WTC11 (cell line): ENCODE data around the gene ALDOA. TPM values are rescaled to one million over a fixed set of nuclear protein-coding genes. Genes with fewer than 3 reads are reported as not detected.

Experiments used
- ATAC-seq: fragments of 200-7000 bp; cut with Tn5 transposase; 2 replicates; pipeline ENCODE4 v1.10.0; 2021; ENCODE audit warnings: mild to moderate bottlenecking, moderate library complexity
- CTCF ChIA-PET: fragments of 300-600 bp; sonication (Branson Sonifier 250); formaldehyde crosslinking; loops from one replicate; lab custom pipeline; 2021; ENCODE audit warnings: antibody characterized with exemption; lab: Charles Lee
- POLR2A ChIA-PET: fragments of 350-600 bp; sonication (Branson Sonifier 250); formaldehyde crosslinking; loops from one replicate; lab custom pipeline; 2021; ENCODE audit warnings: antibody characterized with exemption; lab: Charles Lee
- DNase-seq: peaks from one replicate; pipeline ENCODE4 v3.0.0; 2021; ENCODE audit warnings: low spot score
- H3K27ac Mint-ChIP-seq: 2 replicates; pipeline ENCODE4 v1.8.0; 2021; ENCODE audit warnings: mixed read lengths
- H3K27me3 Mint-ChIP-seq: 2 replicates; pipeline ENCODE4 v1.8.0; 2021; ENCODE audit warnings: low read depth, mild to moderate bottlenecking, moderate library complexity, mixed read lengths
- H3K36me3 Mint-ChIP-seq: 2 replicates; pipeline ENCODE4 v1.8.0; 2021; ENCODE audit warnings: mixed read lengths
- H3K4me1 Mint-ChIP-seq: 2 replicates; pipeline ENCODE4 v1.8.0; 2022; ENCODE audit warnings: mixed read lengths
- H3K4me3 Mint-ChIP-seq: 2 replicates; pipeline ENCODE4 v1.8.0; 2021; ENCODE audit warnings: mild to moderate bottlenecking, moderate library complexity, mixed read lengths
- H3K9me3 Mint-ChIP-seq: 2 replicates; pipeline ENCODE4 v1.8.0; 2021; ENCODE audit warnings: mixed read lengths
- CBFB ChIP-seq: sonication (generic); formaldehyde crosslinking; IDR thresholded peaks from 2 replicates; pipeline ENCODE4 v1.8.1; 2022; ENCODE audit warnings: mild to moderate bottlenecking, low read depth, missing genetic modification reagents
- ETV6 ChIP-seq: sonication (generic); formaldehyde crosslinking; IDR thresholded peaks from 2 replicates; pipeline ENCODE4 v1.8.1; 2022; ENCODE audit warnings: mild to moderate bottlenecking, missing genetic modification reagents
- SMAD4 ChIP-seq: sonication (generic); formaldehyde crosslinking; IDR thresholded peaks from 2 replicates; pipeline ENCODE4 v1.8.0; 2022; ENCODE audit warnings: mild to moderate bottlenecking, missing genetic modification reagents
- ZNF263 ChIP-seq: sonication (generic); formaldehyde crosslinking; IDR thresholded peaks from 2 replicates; pipeline ENCODE4 v1.8.1; 2022; ENCODE audit warnings: low read depth, mild to moderate bottlenecking, moderate library complexity, missing genetic modification reagents
- ZNF671 ChIP-seq: fragments of 250-450 bp; sonication (Bioruptor Pico); IDR thresholded peaks from 2 replicates; pipeline ENCODE4 v1.8.0; 2021; ENCODE audit warnings: mild to moderate bottlenecking
- total RNA-seq: library from RNA; stranded (reverse); gene quantifications from 3 replicates; pipeline ENCODE4 v1.2.3, GENCODE V29; 2021
- TF ChIP-seq, protein P1 (sequence below): sonication (generic); formaldehyde crosslinking; IDR thresholded peaks from 2 replicates; pipeline ENCODE4 v1.8.1; 2022; ENCODE audit warnings: low read depth, missing genetic modification reagents, borderline replicate concordance
- TF ChIP-seq, protein P2 (sequence below): fragments of 250-450 bp; sonication (Bioruptor Pico); IDR thresholded peaks from 2 replicates; pipeline ENCODE4 v1.9.0; 2021; ENCODE audit warnings: moderate library complexity, mild to moderate bottlenecking, inconsistent platforms, borderline replicate concordance
- TF ChIP-seq, protein P3 (sequence below): sonication (generic); formaldehyde crosslinking; IDR thresholded peaks from 2 replicates; pipeline ENCODE4 v1.8.1; 2022; ENCODE audit warnings: mild to moderate bottlenecking, missing genetic modification reagents, moderate library complexity, borderline replicate concordance
- TF ChIP-seq, protein P4 (sequence below): fragments of 250-450 bp; sonication (Bioruptor Pico); IDR thresholded peaks from 2 replicates; pipeline ENCODE4 v1.8.0; 2021; ENCODE audit warnings: mild to moderate bottlenecking
- TF ChIP-seq, protein P5 (sequence below): sonication (generic); formaldehyde crosslinking; IDR thresholded peaks from 2 replicates; pipeline ENCODE4 v1.8.0; 2022; ENCODE audit warnings: mild to moderate bottlenecking, missing genetic modification reagents
- TF ChIP-seq, protein P6 (sequence below): sonication (generic); formaldehyde crosslinking; IDR thresholded peaks from 2 replicates; pipeline ENCODE4 v1.8.0; 2023; ENCODE audit warnings: missing genetic modification reagents, mild to moderate bottlenecking, borderline replicate concordance

The ALDOA gene
- total RNA-seq, 1 experiment from 2014 or later: 1,537 TPM

DNA sequence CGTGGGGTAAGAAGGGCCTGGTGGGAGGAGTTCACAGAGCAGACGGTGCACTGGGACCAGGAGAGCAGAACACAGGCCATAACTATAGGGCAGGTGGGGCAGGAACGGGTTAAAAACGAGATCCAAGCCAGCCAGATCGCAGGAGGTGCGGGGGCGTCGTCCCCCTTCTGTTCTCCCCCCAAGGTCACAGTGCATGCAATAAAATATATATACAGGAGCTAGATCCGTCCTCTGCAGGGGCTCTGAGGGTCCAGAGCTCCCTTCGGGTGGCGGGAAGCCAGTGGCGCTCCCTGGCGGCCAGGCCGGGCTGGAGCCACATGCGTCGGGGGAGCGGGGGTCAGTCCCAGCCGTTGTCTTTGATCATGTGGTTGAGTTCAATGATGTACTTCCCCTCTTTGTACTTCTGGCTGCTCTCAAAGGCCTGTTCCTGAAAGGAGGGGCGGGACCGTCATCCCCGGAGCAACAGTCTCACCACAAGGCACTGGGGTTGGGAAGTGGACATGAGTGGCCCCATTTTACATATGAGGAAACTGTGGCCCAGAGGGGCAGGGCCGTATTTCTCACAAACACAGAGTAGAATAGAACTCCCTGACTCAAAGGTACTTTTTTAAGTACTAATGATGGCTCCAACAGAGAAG, 26.9 kb downstream of the ALDOA start (continued):
- TF ChIP-seq, protein P1, sequence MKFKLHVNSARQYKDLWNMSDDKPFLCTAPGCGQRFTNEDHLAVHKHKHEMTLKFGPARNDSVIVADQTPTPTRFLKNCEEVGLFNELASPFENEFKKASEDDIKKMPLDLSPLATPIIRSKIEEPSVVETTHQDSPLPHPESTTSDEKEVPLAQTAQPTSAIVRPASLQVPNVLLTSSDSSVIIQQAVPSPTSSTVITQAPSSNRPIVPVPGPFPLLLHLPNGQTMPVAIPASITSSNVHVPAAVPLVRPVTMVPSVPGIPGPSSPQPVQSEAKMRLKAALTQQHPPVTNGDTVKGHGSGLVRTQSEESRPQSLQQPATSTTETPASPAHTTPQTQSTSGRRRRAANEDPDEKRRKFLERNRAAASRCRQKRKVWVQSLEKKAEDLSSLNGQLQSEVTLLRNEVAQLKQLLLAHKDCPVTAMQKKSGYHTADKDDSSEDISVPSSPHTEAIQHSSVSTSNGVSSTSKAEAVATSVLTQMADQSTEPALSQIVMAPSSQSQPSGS (CRISPR knock-in tag): no peak
- TF ChIP-seq, protein P2, sequence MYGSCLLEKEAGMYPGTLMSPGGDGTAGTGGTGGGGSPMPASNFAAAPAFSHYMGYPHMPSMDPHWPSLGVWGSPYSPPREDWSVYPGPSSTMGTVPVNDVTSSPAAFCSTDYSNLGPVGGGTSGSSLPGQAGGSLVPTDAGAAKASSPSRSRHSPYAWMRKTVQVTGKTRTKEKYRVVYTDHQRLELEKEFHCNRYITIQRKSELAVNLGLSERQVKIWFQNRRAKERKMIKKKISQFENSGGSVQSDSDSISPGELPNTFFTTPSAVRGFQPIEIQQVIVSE: no peak
- no peak for TF ChIP-seq ZNF671 (CRISPR knock-in tag)
- TF ChIP-seq, protein P3, sequence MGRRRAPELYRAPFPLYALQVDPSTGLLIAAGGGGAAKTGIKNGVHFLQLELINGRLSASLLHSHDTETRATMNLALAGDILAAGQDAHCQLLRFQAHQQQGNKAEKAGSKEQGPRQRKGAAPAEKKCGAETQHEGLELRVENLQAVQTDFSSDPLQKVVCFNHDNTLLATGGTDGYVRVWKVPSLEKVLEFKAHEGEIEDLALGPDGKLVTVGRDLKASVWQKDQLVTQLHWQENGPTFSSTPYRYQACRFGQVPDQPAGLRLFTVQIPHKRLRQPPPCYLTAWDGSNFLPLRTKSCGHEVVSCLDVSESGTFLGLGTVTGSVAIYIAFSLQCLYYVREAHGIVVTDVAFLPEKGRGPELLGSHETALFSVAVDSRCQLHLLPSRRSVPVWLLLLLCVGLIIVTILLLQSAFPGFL: no peak

DNA sequence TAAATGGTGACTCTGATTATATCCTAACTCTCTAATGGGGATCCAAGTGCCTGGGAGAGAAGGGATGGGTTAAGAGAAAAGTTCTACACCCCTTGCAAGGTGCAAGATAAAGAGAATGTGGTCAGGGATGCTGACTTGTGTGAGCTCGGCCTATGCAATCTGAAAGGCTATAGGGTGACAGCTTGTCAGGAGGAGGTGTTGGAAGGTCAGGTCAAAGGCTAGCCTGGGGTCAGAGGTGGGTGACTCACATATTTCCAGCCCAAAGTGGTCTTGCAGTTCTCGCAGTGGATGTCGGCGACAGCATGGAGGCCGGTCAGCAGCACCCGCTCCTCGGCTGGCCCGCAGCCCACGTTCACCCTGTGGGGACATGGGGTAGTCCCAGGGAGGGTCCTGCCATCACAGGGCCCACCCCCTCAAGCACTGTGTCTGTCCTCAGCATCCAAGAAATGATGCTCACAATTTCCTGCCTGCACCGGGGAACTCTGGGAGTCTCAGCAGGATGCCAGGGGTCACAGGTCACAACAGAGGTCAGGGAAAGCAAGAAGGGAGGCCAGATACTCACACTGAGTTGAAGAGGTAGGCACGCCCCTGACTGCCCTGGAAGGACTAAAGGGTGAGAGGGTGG, 29.1 kb downstream of the ALDOA start:
- Mint-ChIP-seq H3K9me3 (peaks cover 22% of the 10 kb centered on the region), H3K36me3 (peaks cover 29% of the 10 kb centered on the region), H3K27ac (peak overlapping the region; percentile 82), H3K27me3 (peaks cover 16% of the 10 kb centered on the region), H3K4me3 (peak overlapping the region; percentile 75), H3K4me1 (peaks cover 25% of the 10 kb centered on the region)
- ChIA-PET POLR2A (no interaction called here), CTCF (interaction anchor here (3.8 to 4.2 kb wide), 2 partner anchors 18 to 40 kb away, joined by 26 to 33 read pairs; no protein-coding TSS in a partner anchor)
- ATAC-seq (no peak), DNase-seq (no peak)
- TF ChIP-seq SMAD4 (CRISPR knock-in tag) (no peak), ZNF263 (CRISPR knock-in tag) (no peak), ETV6 (CRISPR knock-in tag) (no peak), CBFB (CRISPR knock-in tag) (no peak)
- TF ChIP-seq, protein P4, sequence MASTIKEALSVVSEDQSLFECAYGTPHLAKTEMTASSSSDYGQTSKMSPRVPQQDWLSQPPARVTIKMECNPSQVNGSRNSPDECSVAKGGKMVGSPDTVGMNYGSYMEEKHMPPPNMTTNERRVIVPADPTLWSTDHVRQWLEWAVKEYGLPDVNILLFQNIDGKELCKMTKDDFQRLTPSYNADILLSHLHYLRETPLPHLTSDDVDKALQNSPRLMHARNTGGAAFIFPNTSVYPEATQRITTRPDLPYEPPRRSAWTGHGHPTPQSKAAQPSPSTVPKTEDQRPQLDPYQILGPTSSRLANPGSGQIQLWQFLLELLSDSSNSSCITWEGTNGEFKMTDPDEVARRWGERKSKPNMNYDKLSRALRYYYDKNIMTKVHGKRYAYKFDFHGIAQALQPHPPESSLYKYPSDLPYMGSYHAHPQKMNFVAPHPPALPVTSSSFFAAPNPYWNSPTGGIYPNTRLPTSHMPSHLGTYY (CRISPR knock-in tag): no peak
- TF ChIP-seq, protein P5, sequence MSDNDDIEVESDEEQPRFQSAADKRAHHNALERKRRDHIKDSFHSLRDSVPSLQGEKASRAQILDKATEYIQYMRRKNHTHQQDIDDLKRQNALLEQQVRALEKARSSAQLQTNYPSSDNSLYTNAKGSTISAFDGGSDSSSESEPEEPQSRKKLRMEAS (CRISPR knock-in tag): no peak
- TF ChIP-seq, protein P6, sequence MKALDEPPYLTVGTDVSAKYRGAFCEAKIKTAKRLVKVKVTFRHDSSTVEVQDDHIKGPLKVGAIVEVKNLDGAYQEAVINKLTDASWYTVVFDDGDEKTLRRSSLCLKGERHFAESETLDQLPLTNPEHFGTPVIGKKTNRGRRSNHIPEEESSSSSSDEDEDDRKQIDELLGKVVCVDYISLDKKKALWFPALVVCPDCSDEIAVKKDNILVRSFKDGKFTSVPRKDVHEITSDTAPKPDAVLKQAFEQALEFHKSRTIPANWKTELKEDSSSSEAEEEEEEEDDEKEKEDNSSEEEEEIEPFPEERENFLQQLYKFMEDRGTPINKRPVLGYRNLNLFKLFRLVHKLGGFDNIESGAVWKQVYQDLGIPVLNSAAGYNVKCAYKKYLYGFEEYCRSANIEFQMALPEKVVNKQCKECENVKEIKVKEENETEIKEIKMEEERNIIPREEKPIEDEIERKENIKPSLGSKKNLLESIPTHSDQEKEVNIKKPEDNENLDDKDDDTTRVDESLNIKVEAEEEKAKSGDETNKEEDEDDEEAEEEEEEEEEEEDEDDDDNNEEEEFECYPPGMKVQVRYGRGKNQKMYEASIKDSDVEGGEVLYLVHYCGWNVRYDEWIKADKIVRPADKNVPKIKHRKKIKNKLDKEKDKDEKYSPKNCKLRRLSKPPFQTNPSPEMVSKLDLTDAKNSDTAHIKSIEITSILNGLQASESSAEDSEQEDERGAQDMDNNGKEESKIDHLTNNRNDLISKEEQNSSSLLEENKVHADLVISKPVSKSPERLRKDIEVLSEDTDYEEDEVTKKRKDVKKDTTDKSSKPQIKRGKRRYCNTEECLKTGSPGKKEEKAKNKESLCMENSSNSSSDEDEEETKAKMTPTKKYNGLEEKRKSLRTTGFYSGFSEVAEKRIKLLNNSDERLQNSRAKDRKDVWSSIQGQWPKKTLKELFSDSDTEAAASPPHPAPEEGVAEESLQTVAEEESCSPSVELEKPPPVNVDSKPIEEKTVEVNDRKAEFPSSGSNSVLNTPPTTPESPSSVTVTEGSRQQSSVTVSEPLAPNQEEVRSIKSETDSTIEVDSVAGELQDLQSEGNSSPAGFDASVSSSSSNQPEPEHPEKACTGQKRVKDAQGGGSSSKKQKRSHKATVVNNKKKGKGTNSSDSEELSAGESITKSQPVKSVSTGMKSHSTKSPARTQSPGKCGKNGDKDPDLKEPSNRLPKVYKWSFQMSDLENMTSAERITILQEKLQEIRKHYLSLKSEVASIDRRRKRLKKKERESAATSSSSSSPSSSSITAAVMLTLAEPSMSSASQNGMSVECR: no peak
